WERI-Rb-1 (cell line): Measurements from ENCODE around the gene PLEKHB1.

Experiments
- DNase-seq: peaks from one replicate; pipeline ENCODE4 v3.0.0-alpha.2; 2020
- H3K27ac ChIP-seq: fragments of 250-450 bp; sonication (Bioruptor Pico); 2 replicates; pipeline ENCODE4 v1.5.1; 2020; ENCODE audit warnings: mild to moderate bottlenecking, moderate library complexity
- H3K27me3 ChIP-seq: fragments of 250-450 bp; sonication (Bioruptor Pico); 2 replicates; pipeline ENCODE4 v1.5.1; 2021; ENCODE audit warnings: mild to moderate bottlenecking, low read depth, moderate library complexity; ENCODE audit not compliant: insufficient read depth, severe bottlenecking
- H3K36me3 ChIP-seq: fragments of 250-450 bp; sonication (Bioruptor Pico); 2 replicates; pipeline ENCODE4 v1.5.1; 2020; ENCODE audit warnings: mild to moderate bottlenecking, moderate library complexity
- H3K4me3 ChIP-seq: 2 replicates; pipeline ENCODE4 v1.5.1; 2011; ENCODE audit warnings: low read depth, mild to moderate bottlenecking, control low read depth, low read length
- H3K9me3 ChIP-seq: fragments of 250-450 bp; sonication (Bioruptor Pico); 2 replicates; pipeline ENCODE4 v1.5.1; 2021; ENCODE audit warnings: mild to moderate bottlenecking, moderate library complexity; ENCODE audit not compliant: severe bottlenecking
- CTCF ChIP-seq: IDR thresholded peaks from 2 replicates; pipeline ENCODE4 v1.5.1; 2011; ENCODE audit warnings: low read depth, mild to moderate bottlenecking, control low read depth, inconsistent platforms, low read length

PLEKHB1 gene

DNA sequence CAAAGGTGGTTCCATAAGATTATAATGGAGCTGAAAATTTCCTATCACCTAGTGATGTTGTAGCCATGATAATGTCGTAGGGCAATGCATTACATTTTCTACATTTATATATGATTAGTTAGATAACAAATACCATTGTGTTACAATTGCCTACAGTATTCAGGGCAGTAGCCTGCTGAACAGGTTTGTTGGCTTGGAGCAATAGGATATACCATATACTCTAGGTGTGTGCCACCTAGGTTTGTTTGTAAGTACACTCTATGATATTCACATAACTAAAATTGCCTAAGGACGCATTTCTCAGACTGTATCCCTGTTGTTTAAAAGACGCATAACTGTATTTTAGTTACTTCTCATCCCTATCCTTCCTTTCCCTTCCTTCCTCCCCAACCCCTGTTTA lies 13.6 kb downstream of the PLEKHB1 start:
- no peak overlapping the region for H3K27ac ChIP-seq
- no peak overlapping the region for H3K4me3 ChIP-seq
- no peak for TF ChIP-seq CTCF
- no peaks in the 10 kb centered on the region for H3K9me3 ChIP-seq
- no peak for DNase-seq
- peaks cover 25% of the 10 kb centered on the region for H3K36me3 ChIP-seq
- H3K27me3 ChIP-seq = no peaks in the 10 kb centered on the region

DNA sequence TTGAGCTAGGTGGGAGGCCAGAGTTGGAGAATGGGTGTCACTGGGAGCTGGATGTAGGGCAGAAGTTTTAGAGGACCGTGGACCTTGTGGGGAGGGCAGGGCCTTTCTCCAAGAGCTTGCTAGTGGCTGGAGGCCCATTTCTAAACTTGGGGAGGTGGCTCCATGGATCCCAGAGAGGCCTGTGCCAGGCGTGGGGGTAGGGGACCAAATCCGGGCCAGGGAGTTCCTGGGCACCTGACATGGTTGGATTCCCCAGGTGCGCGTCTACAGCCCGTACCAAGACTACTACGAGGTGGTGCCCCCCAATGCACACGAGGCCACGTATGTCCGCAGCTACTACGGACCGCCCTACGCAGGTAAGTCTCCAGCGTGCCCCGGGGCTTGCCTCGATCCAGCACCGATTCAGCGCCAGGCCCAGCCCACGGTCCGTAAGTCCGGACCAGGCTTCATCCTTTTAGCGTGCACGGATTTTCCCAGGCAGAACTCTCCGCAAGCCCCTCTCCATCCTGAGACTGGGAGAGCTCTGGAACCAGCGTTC lies 14.2 kb downstream of the PLEKHB1 start:
- Histone ChIP-seq H3K4me3 (no peak overlapping the region), H3K27ac (no peak overlapping the region), H3K9me3 (no peaks in the 10 kb centered on the region), H3K36me3 (peaks cover 25% of the 10 kb centered on the region), H3K27me3 (no peaks in the 10 kb centered on the region)
- TF ChIP-seq CTCF = no peak
- no peak for DNase-seq

DNA sequence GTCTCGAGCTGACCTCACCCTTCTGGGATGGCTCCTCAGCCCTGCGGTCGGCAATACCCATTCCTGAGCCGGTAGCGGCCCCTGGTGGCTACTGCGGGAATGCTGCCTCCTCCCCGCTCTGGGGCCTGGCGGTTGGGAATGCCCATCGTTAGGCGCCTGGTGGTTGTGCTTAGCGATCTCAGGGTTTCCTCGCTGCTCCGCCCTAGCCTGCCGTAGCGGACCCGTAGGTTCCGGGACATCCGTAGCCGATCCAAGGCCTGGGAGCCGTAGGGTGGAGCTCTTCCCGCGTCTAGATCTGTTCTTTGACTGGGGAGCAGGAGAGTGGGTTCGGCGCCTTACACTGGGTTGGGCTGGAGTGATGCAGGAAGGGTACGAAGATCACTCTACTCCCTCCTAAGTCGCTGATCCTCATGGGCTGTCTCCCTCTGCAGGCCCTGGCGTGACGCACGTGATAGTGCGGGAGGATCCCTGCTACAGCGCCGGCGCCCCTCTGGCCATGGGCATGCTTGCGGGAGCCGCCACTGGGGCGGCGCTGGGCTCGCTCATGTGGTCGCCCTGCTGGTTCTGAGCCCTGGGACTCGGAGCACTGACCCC lies 14.8 kb downstream of the PLEKHB1 start:
- DNase-seq = peak; percentile 87
- H3K9me3 ChIP-seq = no peaks in the 10 kb centered on the region
- H3K36me3 ChIP-seq = peaks cover 22% of the 10 kb centered on the region
- H3K4me3 ChIP-seq = no peak overlapping the region
- no peaks in the 10 kb centered on the region for H3K27me3 ChIP-seq
- peak; percentile 97 for TF ChIP-seq CTCF
- no peak overlapping the region; the same call in 1 of the 2 replicates for H3K27ac ChIP-seq

DNA sequence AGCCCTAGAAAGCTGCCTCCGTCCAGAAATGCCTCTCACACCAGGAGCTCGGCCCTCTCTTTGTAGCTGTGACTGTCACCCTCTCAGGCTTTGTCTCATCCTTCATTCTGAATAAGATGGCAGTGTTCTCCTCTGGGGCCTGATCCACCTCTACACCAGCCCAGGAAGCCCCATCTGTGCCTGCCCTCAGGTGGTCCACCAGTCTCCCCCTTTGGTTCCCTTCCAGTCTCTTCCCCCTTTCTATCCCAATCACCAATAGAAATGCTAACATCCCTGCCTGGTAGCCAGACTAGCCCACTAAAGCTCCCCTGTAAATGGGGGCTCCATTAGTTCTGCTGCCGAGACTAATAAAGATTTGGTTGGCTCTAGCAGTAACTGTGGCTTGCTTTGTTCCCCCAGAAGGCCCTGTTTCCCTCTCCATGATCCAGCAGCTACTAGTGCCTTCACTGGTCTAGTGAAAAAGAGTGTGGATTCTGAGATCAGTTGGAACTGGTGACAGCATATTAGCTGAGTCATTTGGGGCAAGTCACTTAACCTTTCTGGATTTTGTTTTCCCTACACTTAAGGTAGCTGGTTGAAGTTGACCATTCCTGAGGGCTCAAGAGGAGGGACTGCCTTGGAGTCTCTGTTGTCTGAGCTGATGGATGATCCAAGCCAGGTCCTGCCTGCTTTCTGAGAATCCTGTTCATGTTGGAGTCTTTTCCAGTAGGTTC lies 16.2 kb downstream of the PLEKHB1 start:
- H3K27ac ChIP-seq = no peak overlapping the region
- H3K27me3 ChIP-seq = no peaks in the 10 kb centered on the region
- DNase-seq = no peak
- no peak for TF ChIP-seq CTCF
- H3K36me3 ChIP-seq = peaks cover 16% of the 10 kb centered on the region
- no peaks in the 10 kb centered on the region for H3K9me3 ChIP-seq
- no peak overlapping the region for H3K4me3 ChIP-seq

- Histone ChIP-seq H3K27ac (no peak overlapping the region), H3K27me3 (no peaks in the 10 kb centered on the region), H3K36me3 (peaks cover 16% of the 10 kb centered on the region), H3K4me3 (no peak overlapping the region), H3K9me3 (no peaks in the 10 kb centered on the region)
- DNase-seq = no peak
- TF ChIP-seq CTCF = no peak
Observed at GRCh38 chr11:73663604-73664495, 17.5 kb downstream of the PLEKHB1 start.
